AG10803 (cell line): Measurements from ENCODE around the gene KCNIP4.
A peak's percentile ranks its signal among the peaks of the same experiment; 100 is the strongest.

Experiments
- DNase-seq: peaks from one replicate; pipeline ENCODE4 v3.0.0; 2010; ENCODE audit warnings: low read depth
- H3K4me3 ChIP-seq: 2 replicates; pipeline ENCODE4 v1.5.1; 2011; ENCODE audit warnings: mild to moderate bottlenecking, low read length, control low read depth
- CTCF ChIP-seq: conservative IDR thresholded peaks from 2 replicates; pipeline ENCODE4 v1.5.1; 2011; ENCODE audit warnings: mild to moderate bottlenecking, low read length, control low read depth, inconsistent platforms

Gene KCNIP4

GRCh38 chr4:20857081-20857480, 1091.5 kb downstream of the KCNIP4 start:
- no peak for TF ChIP-seq CTCF
- DNase-seq: no peak
- H3K4me3 ChIP-seq: no peak overlapping the region

GRCh38 chr4:20847124-20847747, 1101.3 kb downstream of the KCNIP4 start:
- H3K4me3 ChIP-seq: no peak overlapping the region
- no peak for TF ChIP-seq CTCF
- DNase-seq: no peak

- no peak overlapping the region for H3K4me3 ChIP-seq
- TF ChIP-seq CTCF: no peak
- DNase-seq: no peak
Measured at GRCh38 chr4:20844311-20844710, 1104.3 kb downstream of the KCNIP4 start.

GRCh38 chr4:20840648-20841190, 1107.9 kb downstream of the KCNIP4 start:
- DNase-seq: no peak
- TF ChIP-seq CTCF: no peak
- H3K4me3 ChIP-seq: no peak overlapping the region

GRCh38 chr4:20839957-20840356, 1108.6 kb downstream of the KCNIP4 start:
- DNase-seq: peak; percentile 89
- no peak for TF ChIP-seq CTCF

GRCh38 chr4:20838476-20838875, 1110.1 kb downstream of the KCNIP4 start:
- no peak overlapping the region for H3K4me3 ChIP-seq
- no peak for DNase-seq
- TF ChIP-seq CTCF: no peak

More at GRCh38 chr4:20839957-20840356, 1108.6 kb downstream of the KCNIP4 start:
- H3K4me3 ChIP-seq: no peak overlapping the region

GRCh38 chr4:20832826-20833225, 1115.7 kb downstream of the KCNIP4 start:
- no peak overlapping the region for H3K4me3 ChIP-seq
- no peak for TF ChIP-seq CTCF
- peak; percentile 48 for DNase-seq
